NOMO-1 treated with dmso at 0.1 percent for 144 hours (cell line): ENCODE data around the gene CNIH3.
A peak's percentile ranks its signal among the peaks of the same experiment; 100 is the strongest.
"Not testable (repeated sequence)": the region's sequence is repeated elsewhere in the genome, so short reads cannot be mapped to it uniquely, and the experiment has no call there.

Experiments
- DNase-seq: peaks from one replicate; lab custom pipeline; 2025; ENCODE audit not compliant: unreplicated experiment; lab: John Stamatoyannopoulos, UW

The CNIH3 gene

GRCh38 chr1:224615861-224616755 is at the start of gene CNIH3:
CNIH3 (plus strand) TSS chr1:224616317; CDS start chr1:224617175, 858 bp downstream.
- DNase-seq, result peak; percentile 39

GRCh38 chr1:224566492-224566891 is 49.6 kb upstream of the CNIH3 start:
- DNase-seq, result not testable (repeated sequence)

DNA sequence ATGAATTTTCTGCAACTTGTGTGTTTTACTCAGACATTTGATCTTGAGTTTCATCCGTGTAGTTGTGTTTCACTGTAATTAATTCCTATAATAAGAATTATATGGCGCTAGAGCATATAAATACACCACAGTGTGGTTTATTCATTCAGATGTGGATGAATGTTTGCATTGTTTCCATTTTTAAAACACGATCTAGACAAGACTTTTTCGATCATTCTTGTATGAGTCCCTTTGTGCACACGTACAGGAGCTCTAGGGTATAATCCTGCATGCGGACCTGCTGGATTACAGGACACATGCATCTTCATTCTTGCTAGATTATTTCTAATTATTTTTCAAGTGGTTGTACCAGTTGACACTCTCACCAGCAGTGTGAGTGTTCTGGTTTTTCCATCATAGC is 46.8 kb upstream of the CNIH3 start:
- DNase-seq, result no peak

- DNase-seq, result not testable (repeated sequence)
These were observed 44.1 kb upstream of the CNIH3 start for GRCh38 chr1:224571975-224572374.

- DNase-seq, result no peak
These were observed 36.6 kb upstream of the CNIH3 start for GRCh38 chr1:224579526-224579925.

DNA sequence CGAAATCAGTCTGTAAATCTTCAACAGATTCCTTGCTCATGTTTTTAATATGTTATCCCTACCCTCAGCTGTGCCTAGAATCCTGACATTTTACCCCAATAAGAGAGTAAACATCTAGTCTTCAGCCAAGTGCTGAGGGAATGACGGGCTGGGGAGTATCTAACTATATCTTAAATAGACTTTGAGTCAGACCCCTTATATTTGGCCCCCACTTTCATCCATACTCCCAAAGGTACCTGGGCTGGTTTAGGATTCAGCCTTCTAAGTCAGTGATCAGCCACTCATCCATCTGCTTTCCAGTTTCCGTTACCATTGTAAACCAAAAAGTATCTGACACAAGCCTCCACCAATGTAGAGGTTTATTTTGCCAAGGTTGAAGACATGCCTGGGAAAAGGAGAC is 36.1 kb upstream of the CNIH3 start:
- DNase-seq, result no peak

DNA sequence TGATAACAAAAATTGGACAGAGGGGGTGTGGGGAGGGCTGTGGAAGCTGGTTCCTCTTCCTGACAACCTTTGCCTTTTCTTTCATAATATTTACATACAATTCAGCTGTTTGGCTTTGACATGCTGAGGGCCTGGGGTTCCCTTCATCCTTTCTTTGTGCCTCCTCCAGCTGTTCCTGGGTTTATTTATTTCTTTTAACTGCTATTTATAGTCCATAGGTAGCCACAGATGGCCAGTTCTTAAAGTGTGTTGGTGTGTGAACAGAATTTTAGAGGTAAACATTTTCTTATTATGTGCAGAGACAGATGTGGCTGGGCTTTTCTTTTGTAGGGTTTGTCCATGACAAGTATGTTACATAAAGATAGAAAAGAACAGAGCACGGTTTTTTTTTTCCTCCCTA is 34.1 kb upstream of the CNIH3 start:
- no peak for DNase-seq

DNA sequence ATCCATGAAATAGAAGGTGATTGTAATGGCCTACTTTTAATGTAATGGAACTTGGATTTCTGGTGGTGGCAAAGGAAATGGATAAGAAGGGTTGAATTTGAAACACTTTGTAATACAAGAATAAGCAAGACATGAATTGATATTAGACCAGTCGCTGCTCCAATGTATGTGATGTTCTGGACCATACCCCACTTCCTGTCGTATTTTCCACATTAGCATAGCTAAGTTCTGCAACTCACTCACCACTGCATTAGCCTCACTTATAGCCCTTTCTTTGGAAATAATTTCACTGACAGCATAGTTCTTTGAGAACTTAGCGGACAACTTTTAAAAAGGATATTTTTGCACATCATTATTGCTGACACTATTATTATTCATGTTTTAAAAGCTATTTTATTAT is 32.3 kb upstream of the CNIH3 start:
- no peak for DNase-seq

DNA sequence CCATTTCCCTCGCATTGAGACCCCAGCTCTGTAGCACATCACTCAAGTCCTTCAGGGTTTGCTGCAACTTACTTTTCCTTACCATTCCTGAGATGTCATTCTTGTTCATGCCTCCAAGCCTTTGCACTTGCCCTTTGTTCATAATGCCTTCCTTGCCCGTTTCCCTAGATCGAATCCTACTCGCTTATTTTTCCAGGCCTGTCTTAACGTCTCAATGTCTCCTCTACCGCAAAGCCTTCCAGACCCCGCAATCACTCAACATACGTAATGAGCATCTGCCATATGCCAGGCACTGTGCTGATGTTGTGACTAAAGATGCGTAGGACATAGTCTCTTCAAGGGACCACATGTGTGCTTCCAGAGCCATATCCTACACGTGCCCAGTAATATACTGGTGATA is 31.1 kb upstream of the CNIH3 start:
- DNase-seq, result no peak

DNA sequence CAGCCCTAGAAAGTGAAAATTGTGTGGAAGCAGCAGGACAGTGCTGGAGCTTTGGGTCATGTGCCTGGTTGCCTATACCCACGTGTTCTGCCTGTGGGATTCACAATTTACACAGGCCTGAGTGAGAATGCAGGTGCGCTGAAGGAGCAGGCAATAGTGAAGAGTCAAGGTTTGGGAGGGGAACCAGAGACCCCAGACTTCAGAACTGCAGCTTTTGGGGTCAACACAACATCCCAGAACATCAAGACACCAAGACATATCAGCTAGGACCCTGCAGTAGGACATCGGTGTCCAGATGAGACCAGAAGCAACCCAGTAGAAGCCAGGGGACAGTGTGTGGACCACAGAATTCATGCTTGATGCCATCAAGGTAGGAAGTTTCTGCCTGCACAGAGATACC is 29.1 kb upstream of the CNIH3 start:
- no peak for DNase-seq

DNA sequence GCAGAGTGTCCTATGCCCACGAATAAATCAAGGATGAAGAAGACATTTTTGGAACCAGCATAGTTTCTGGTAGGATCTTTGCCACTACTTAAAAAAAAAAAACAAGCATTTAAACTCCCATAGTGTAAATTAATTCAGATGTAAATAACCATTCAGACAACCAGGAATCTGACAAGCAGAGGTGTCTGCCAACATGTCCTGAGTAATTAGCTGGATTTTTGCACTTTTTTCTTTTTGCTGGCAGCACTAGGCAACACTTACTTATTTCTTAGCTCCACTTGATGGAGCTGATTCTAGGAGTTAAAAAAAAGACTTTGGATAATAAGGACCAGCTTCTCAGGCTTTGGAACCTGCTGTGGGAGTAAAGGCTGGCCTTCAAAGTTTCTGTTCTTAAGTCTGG is 27.6 kb upstream of the CNIH3 start:
- DNase-seq, result no peak

DNA sequence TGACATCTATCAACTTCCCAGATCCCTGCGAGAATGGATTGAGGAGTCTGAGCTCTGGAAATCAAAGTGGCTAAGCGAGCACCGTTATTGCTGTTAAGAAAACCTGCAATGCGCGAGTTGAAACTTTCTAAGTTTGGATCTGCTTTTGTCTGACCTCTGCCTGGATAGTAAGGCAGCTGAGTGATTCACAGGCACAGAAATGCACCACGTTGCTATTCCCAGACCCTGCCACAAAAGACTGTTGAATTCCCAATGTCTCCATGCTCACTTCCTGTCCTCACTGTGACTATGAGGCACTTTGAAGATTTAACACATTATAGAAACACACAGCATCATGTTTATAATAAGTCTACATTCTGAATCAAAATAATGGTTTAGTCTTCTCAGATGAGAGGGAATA is 27.1 kb upstream of the CNIH3 start:
- DNase-seq, result no peak

- no peak for DNase-seq
These were observed 24.8 kb upstream of the CNIH3 start for GRCh38 chr1:224591326-224591725.

DNA sequence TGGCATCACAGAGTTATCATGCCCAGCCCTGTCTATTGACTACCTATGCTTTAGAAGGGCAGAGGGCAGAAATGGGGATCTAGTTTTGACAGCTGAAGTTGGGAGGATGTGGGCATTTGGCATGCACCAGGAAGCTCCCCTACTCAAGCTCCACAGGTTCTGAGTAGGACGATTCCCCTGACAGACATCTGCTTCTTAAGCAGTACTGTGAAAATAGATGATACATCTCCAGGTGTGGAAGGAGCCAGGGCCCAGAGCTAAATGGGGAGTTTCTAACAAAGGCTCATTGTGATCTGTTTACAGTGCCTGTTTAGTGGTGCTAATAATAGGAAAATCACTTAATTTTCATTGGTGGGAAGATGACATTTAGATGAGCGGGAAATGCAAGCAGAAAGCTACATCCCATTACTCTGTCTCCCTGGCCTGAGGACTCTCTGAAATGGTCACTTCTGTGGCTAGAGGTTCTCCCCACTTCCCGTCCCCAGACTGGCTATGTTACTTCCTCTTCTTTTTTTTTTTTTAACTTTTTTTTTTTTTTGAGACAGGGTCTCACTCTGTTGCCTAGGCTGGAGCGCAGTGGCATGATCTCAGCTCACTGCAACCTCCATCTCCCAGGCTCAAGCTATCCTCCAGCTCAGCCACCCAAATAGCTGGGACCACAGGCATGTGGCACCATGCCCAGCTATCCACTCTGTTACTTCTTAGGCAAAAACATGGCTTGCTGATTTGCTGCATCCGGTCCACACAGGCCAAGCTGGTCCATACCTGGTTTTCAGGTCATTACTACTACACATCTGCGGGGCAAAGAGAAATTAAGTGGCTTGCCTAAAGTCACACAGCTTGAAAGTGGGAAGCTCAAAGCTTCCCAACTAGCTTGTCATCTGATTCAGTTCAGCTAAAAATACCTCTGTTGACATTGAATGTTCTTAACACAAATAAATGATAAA is 23.2 kb upstream of the CNIH3 start:
- peak; percentile 47 for DNase-seq

GRCh38 chr1:224594360-224594759 is 21.8 kb upstream of the CNIH3 start:
- DNase-seq, result no peak

DNA sequence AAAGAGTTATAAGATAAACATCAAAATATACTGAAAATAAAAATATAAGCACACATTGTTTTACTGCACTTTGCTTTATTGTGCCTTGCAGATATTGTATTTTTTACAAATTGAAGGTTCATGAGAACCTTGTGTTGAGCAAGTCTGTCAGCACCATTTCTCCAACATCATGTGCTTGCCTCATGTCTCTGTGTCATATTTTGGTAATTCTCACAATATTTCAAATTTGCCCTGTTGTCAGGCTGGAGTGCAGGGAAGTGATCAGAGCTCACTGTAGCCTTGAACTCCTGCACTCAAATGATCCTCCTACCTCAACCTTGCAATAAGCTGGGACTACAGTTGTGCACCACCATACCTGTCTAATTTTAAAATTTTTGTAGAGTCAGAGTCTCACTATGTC is 21.3 kb upstream of the CNIH3 start:
- DNase-seq, result no peak

- no peak for DNase-seq
These were observed 10.5 kb upstream of the CNIH3 start for GRCh38 chr1:224605482-224606181.

- no peak for DNase-seq
These were observed 8.6 kb upstream of the CNIH3 start for GRCh38 chr1:224607188-224608148.

DNA sequence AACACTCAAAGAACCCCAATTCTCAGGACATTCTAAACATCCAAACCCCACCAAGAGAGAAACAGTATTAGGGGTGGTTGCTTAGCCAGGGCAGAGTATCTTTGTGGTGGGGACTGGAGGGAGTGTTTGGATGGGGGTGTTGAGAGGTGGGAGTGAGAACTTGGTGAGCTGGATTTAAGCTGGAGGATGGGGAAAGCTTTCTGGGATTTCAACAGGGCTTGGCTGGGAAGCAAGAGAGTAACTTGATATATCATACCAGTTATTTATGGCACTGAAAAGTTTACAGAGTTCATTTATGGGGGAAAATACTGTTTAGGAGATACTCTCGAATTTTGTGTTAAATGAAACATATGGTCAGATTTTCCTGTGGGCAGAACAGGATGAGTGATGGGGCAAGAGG is 6.8 kb upstream of the CNIH3 start:
- DNase-seq, result no peak

- no peak for DNase-seq
These were observed 3.9 kb upstream of the CNIH3 start for GRCh38 chr1:224612246-224612645.
